Measurements from ENCODE around the gene PLXNA2.

The PLXNA2 gene

GRCh38 chr1:208083016-208083714 lies 161.0 kb downstream of the PLXNA2 start:
- DNase-seq = no peak

GRCh38 chr1:208081972-208082371 lies 162.2 kb downstream of the PLXNA2 start:
- DNase-seq = no peak

GRCh38 chr1:208080396-208081286 lies 163.5 kb downstream of the PLXNA2 start:
- DNase-seq = no peak

GRCh38 chr1:208079161-208079560 lies 165.0 kb downstream of the PLXNA2 start:
- no peak for DNase-seq

- no peak for DNase-seq
Measured at GRCh38 chr1:208078752-208079151, 165.4 kb downstream of the PLXNA2 start.

GRCh38 chr1:208077232-208078075 lies 166.7 kb downstream of the PLXNA2 start:
- DNase-seq = no peak

GRCh38 chr1:208074353-208074752 lies 169.8 kb downstream of the PLXNA2 start:
- DNase-seq = no peak

GRCh38 chr1:208071435-208072031 lies 172.7 kb downstream of the PLXNA2 start:
- DNase-seq = no peak

GRCh38 chr1:208069908-208070307 lies 174.3 kb downstream of the PLXNA2 start:
- no peak for DNase-seq

- DNase-seq = no peak
Measured at GRCh38 chr1:208069317-208069716, 174.9 kb downstream of the PLXNA2 start.

GRCh38 chr1:208068908-208069307 lies 175.3 kb downstream of the PLXNA2 start:
- DNase-seq = no peak

GRCh38 chr1:208068407-208068806 lies 175.8 kb downstream of the PLXNA2 start:
- no peak for DNase-seq

- no peak for DNase-seq
Measured at GRCh38 chr1:208066583-208066982, 177.6 kb downstream of the PLXNA2 start.

- peak; percentile 4 for DNase-seq
Measured at GRCh38 chr1:208065862-208066261, 178.3 kb downstream of the PLXNA2 start.

- no peak for DNase-seq
Measured at GRCh38 chr1:208061632-208062031, 182.6 kb downstream of the PLXNA2 start.

GRCh38 chr1:208061118-208061517 lies 183.1 kb downstream of the PLXNA2 start:
- DNase-seq = no peak

- no peak for DNase-seq
Measured at GRCh38 chr1:208060215-208060869, 183.8 kb downstream of the PLXNA2 start.

- DNase-seq = no peak
Measured at GRCh38 chr1:208059409-208060001, 184.7 kb downstream of the PLXNA2 start.

- DNase-seq = no peak
Measured at GRCh38 chr1:208058756-208059155, 185.4 kb downstream of the PLXNA2 start.

- no peak for DNase-seq
Measured at GRCh38 chr1:208058267-208058666, 185.9 kb downstream of the PLXNA2 start.

- no peak for DNase-seq
Measured at GRCh38 chr1:208057056-208057455, 187.1 kb downstream of the PLXNA2 start.

- no peak for DNase-seq
Measured at GRCh38 chr1:208055535-208055934, 188.6 kb downstream of the PLXNA2 start.
